ENCODE measurements around the gene RALGPS1.

The RALGPS1 gene

GRCh38 chr9:127050152-127050551 is 135.6 kb downstream of the RALGPS1 start:
- Mint-ChIP-seq H3K36me3 (ENCODE audit: low read depth) (no peaks in the 10 kb centered on the region), H3K27ac (no peak overlapping the region), H3K9me3 (no peaks in the 10 kb centered on the region), H3K4me3 (no peak overlapping the region), H3K27me3 (peaks cover 5% of the 10 kb centered on the region), H3K4me1 (peaks cover 18% of the 10 kb centered on the region)
- ATAC-seq, result no peak
- DNase-seq, result no peak

- peaks cover 18% of the 10 kb centered on the region for H3K4me1 Mint-ChIP-seq
- no peak overlapping the region for H3K4me3 Mint-ChIP-seq
- no peak overlapping the region for H3K27ac Mint-ChIP-seq
- no peaks in the 10 kb centered on the region for H3K36me3 Mint-ChIP-seq (ENCODE audit: low read depth)
- ATAC-seq, result no peak
- no peaks in the 10 kb centered on the region for H3K9me3 Mint-ChIP-seq
- no peak for DNase-seq
- peaks cover 5% of the 10 kb centered on the region for H3K27me3 Mint-ChIP-seq
Observed at GRCh38 chr9:127050591-127051001, 136.0 kb downstream of the RALGPS1 start.

DNA sequence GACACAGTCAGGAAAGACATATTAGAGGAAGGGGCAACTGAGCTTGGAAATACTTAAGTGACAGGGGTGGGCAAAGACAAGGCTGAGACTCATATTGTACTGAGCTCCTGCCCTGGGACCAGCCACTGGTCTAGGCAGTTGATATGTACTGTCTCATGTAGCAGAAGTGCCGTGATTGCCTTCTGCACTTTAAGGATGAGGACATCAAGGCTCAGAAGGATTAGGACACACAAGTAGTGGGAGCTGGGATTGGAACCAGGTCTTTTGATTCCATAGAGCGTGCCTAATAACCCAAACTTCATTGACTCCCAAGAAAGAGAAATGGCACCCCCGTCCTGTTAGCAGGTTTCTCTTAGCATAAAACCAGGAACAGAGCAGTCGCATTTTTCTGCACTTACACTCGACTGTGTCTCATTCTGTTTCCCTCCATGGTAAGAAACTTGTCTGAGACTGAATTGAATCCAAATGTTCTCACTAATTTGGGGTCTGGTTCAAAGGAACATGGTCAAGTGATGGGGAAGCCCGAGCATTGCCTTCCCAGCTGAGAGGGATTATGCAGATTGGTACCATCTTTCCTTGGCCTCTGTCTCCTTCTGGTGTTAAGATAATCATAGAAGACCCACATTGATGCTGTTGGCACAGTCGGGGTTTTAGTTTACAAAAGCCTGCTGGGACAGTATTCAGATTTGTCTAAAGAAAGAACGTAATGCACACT is 137.5 kb downstream of the RALGPS1 start:
- Mint-ChIP-seq H3K9me3 (no peaks in the 10 kb centered on the region), H3K27me3 (peaks cover 5% of the 10 kb centered on the region), H3K36me3 (ENCODE audit: low read depth) (no peaks in the 10 kb centered on the region), H3K4me1 (peaks cover 18% of the 10 kb centered on the region), H3K27ac (no peak overlapping the region), H3K4me3 (no peak overlapping the region)
- ATAC-seq, result no peak
- DNase-seq, result no peak

DNA sequence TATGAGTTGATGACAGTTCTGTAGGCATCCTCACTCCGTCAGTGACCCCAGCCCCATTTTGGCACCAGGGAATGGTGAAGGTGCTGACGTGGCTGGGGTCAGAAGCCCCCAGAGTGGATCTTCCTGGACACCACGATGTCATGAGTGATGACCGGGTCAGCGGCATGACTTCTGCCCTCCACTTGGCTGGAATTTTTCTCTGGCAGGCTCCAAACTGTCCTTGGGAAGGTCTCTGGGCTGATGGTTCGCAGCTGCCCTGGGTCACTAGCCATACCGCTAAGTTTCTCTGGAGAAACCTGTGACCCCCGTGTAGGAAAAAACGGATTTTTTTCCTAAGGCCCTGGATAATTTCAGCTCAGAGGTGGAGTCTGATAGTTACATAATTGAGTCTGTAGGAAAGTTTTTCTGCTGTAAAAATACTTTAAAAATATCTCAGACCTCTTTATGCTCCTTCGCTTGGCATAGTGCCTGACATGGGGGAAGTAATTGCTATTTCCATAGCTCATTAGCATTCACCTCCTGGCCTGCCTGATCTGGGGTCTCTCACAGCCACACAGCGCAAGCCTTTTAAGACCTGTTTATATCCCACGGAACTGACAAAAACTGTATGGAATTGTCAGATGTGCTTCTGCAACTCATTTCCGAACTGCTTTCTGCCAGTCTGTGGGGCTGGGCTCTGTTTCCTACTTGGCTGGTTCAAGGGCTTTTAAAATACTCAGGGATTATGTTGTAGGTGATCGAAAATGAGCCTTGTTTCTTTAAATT is 138.7 kb downstream of the RALGPS1 start:
- Mint-ChIP-seq H3K4me1 (peaks cover 15% of the 10 kb centered on the region), H3K4me3 (no peak overlapping the region), H3K36me3 (ENCODE audit: low read depth) (no peaks in the 10 kb centered on the region), H3K9me3 (no peaks in the 10 kb centered on the region), H3K27me3 (peaks cover under 1% of the 10 kb centered on the region), H3K27ac (no peak overlapping the region)
- no peak for ATAC-seq
- DNase-seq, result no peak

GRCh38 chr9:127053960-127054359 is 139.4 kb downstream of the RALGPS1 start:
- no peak overlapping the region for H3K27ac Mint-ChIP-seq
- no peaks in the 10 kb centered on the region for H3K9me3 Mint-ChIP-seq
- peaks cover 12% of the 10 kb centered on the region for H3K4me1 Mint-ChIP-seq
- H3K36me3 Mint-ChIP-seq (ENCODE audit: low read depth), result no peaks in the 10 kb centered on the region
- H3K4me3 Mint-ChIP-seq, result no peak overlapping the region
- DNase-seq (no peak), ATAC-seq (no peak)
- no peaks in the 10 kb centered on the region for H3K27me3 Mint-ChIP-seq

- DNase-seq (no peak), ATAC-seq (no peak)
- Mint-ChIP-seq H3K4me1 (peaks cover 10% of the 10 kb centered on the region), H3K27ac (no peak overlapping the region), H3K4me3 (no peak overlapping the region), H3K36me3 (ENCODE audit: low read depth) (no peaks in the 10 kb centered on the region), H3K9me3 (no peaks in the 10 kb centered on the region), H3K27me3 (no peaks in the 10 kb centered on the region)
Observed at GRCh38 chr9:127055745-127056402, 141.3 kb downstream of the RALGPS1 start.

GRCh38 chr9:127056446-127056845 is 141.9 kb downstream of the RALGPS1 start:
- Mint-ChIP-seq H3K9me3 (no peaks in the 10 kb centered on the region), H3K4me1 (peaks cover 10% of the 10 kb centered on the region), H3K4me3 (no peak overlapping the region), H3K27me3 (no peaks in the 10 kb centered on the region), H3K27ac (no peak overlapping the region), H3K36me3 (ENCODE audit: low read depth) (no peaks in the 10 kb centered on the region)
- DNase-seq (no peak), ATAC-seq (no peak)

DNA sequence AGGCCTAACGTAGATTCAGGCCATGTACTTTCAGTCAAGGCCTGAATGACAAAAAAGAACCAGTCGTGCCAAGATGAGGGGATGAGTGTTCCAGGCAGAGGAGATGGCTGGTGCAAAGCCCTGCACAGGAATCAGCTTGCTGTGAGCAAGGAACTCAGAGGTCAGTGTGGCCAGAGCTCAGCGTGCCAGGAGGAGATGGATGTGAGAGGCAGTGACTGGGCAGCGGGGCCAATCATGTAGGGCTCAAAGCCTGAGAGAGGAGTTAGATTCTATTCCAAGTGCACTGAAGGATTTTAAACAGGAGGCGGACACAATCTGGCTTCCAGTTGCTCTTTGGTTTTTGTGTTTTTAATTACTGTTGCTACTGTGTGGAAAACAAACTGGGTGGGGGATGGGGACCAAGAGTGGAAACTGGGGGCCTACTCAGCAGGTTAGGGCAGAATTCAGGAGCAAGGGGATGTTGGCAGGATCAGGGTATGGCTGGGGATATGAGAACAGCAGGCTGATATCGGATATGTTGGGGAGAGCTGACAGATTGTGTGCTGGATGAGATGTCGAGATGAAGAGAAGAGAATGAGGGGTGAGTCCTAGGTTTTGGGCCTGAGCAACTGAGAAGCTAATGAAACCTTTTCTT is 143.5 kb downstream of the RALGPS1 start:
- Mint-ChIP-seq H3K27ac (no peak overlapping the region), H3K4me3 (no peak overlapping the region)

DNA sequence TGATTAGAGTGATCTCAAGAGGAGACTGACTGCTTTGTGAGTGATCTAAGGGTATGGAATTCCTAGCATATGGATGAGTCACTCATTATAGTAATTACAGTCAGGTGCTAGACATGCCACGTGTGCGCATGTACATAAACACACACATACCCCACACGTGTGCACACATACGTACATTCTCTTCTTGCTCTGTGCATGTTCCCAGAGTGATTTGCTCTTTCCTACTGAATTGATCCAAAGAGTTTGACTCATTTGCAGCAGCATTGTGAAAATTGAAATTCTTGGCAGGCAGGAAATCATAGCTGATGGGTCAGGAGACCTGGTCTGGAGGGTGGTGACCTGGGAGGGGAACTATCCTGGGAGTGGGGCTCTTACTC is 144.1 kb downstream of the RALGPS1 start:
- H3K4me3 Mint-ChIP-seq, result no peak overlapping the region
- H3K27me3 Mint-ChIP-seq, result no peaks in the 10 kb centered on the region
- no peak for DNase-seq
- no peak for ATAC-seq
- H3K27ac Mint-ChIP-seq, result no peak overlapping the region
- H3K4me1 Mint-ChIP-seq, result peaks cover 10% of the 10 kb centered on the region
- H3K9me3 Mint-ChIP-seq, result no peaks in the 10 kb centered on the region
- H3K36me3 Mint-ChIP-seq (ENCODE audit: low read depth), result no peaks in the 10 kb centered on the region

More for the DNA sequence above, 143.5 kb downstream of the RALGPS1 start:
- no peaks in the 10 kb centered on the region for H3K27me3 Mint-ChIP-seq
- no peaks in the 10 kb centered on the region for H3K36me3 Mint-ChIP-seq (ENCODE audit: low read depth)
- peaks cover 10% of the 10 kb centered on the region for H3K4me1 Mint-ChIP-seq
- H3K9me3 Mint-ChIP-seq, result no peaks in the 10 kb centered on the region
- DNase-seq (no peak), ATAC-seq (no peak)

- H3K9me3 Mint-ChIP-seq, result no peaks in the 10 kb centered on the region
- H3K27ac Mint-ChIP-seq, result no peak overlapping the region
- H3K27me3 Mint-ChIP-seq, result no peaks in the 10 kb centered on the region
- no peaks in the 10 kb centered on the region for H3K36me3 Mint-ChIP-seq (ENCODE audit: low read depth)
- ATAC-seq, result no peak
- no peak for DNase-seq
- no peak overlapping the region for H3K4me3 Mint-ChIP-seq
- peaks cover 10% of the 10 kb centered on the region for H3K4me1 Mint-ChIP-seq
Observed at GRCh38 chr9:127059030-127059429, 144.4 kb downstream of the RALGPS1 start.

- Mint-ChIP-seq H3K27me3 (no peaks in the 10 kb centered on the region), H3K36me3 (ENCODE audit: low read depth) (no peaks in the 10 kb centered on the region), H3K9me3 (no peaks in the 10 kb centered on the region), H3K4me1 (peaks cover 10% of the 10 kb centered on the region), H3K4me3 (no peak overlapping the region), H3K27ac (no peak overlapping the region)
- DNase-seq (no peak), ATAC-seq (no peak)
Observed at GRCh38 chr9:127059765-127060361, 145.3 kb downstream of the RALGPS1 start.

DNA sequence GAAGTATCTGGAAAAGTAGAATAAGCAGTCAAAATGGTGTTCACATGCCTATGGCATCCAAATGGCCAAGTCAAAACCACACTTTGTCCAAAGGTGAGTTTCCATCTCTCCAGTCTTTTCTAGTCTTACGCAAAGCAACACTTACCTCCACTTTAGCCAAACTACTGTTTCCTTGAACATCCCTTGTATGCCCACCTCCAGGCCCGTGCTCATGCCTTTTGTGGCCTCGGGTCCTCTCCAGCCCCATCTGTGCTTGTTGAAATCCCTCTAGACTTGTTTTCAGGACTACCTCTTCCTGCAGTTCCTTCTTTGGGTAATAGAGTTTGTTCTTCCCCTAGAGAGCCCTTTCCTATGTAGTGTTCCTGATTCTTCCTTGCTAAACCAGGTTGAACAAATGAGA is 146.8 kb downstream of the RALGPS1 start:
- Mint-ChIP-seq H3K4me1 (peaks cover 10% of the 10 kb centered on the region), H3K27me3 (no peaks in the 10 kb centered on the region), H3K36me3 (ENCODE audit: low read depth) (no peaks in the 10 kb centered on the region), H3K9me3 (no peaks in the 10 kb centered on the region), H3K27ac (no peak overlapping the region), H3K4me3 (no peak overlapping the region)
- no peak for ATAC-seq
- DNase-seq, result no peak

GRCh38 chr9:127064335-127064734 is 149.8 kb downstream of the RALGPS1 start:
- Mint-ChIP-seq H3K27ac (no peak overlapping the region), H3K4me3 (no peak overlapping the region), H3K4me1 (peaks cover 4% of the 10 kb centered on the region), H3K27me3 (no peaks in the 10 kb centered on the region), H3K9me3 (no peaks in the 10 kb centered on the region), H3K36me3 (ENCODE audit: low read depth) (no peaks in the 10 kb centered on the region)
- DNase-seq, result no peak
- ATAC-seq, result no peak

- H3K4me3 Mint-ChIP-seq, result no peak overlapping the region
- ATAC-seq (no peak), DNase-seq (no peak)
- H3K27ac Mint-ChIP-seq, result no peak overlapping the region
- H3K27me3 Mint-ChIP-seq, result no peaks in the 10 kb centered on the region
- H3K9me3 Mint-ChIP-seq, result no peaks in the 10 kb centered on the region
- no peaks in the 10 kb centered on the region for H3K36me3 Mint-ChIP-seq (ENCODE audit: low read depth)
- no peaks in the 10 kb centered on the region for H3K4me1 Mint-ChIP-seq
Observed at GRCh38 chr9:127065592-127065991, 151.0 kb downstream of the RALGPS1 start.

Data from activated naive CD8-positive, alpha-beta T cell treated with anti-CD3 and anti-CD28 coated beads, Interleukin-2, amount 50 U/mL, for 24 hours (primary cell).